Brain pericyte (primary cell): ENCODE data around the gene BBS4.
"Not testable (repeated sequence)": the region's sequence is repeated elsewhere in the genome, so short reads cannot be mapped to it uniquely, and the experiment has no call there.

Source experiments
- DNase-seq: peaks from one replicate; pipeline ENCODE4 v3.0.0-alpha.2; 2012; ENCODE audit warnings: low read depth, low spot score

Gene BBS4

GRCh38 chr15:72700076-72700475, 14.1 kb downstream of the BBS4 start:
- no peak for DNase-seq

GRCh38 chr15:72706266-72706665, 20.3 kb downstream of the BBS4 start:
- no peak for DNase-seq

GRCh38 chr15:72708551-72709303, 22.7 kb downstream of the BBS4 start:
- DNase-seq = not testable (repeated sequence)

- DNase-seq = peak; percentile 15
Measured at GRCh38 chr15:72722071-72722696, 36.2 kb downstream of the BBS4 start.

GRCh38 chr15:72724028-72724427, 38.0 kb downstream of the BBS4 start:
- no peak for DNase-seq

- DNase-seq = no peak
Measured at GRCh38 chr15:72725446-72725845, 39.4 kb downstream of the BBS4 start.

GRCh38 chr15:72725851-72726250, 39.8 kb downstream of the BBS4 start:
- DNase-seq = not testable (repeated sequence)

GRCh38 chr15:72727154-72727553, 41.1 kb downstream of the BBS4 start:
- no peak for DNase-seq

- not testable (repeated sequence) for DNase-seq
Measured at GRCh38 chr15:72728249-72728648, 42.2 kb downstream of the BBS4 start.

GRCh38 chr15:72728821-72729220, 42.8 kb downstream of the BBS4 start:
- no peak for DNase-seq

- no peak for DNase-seq
Measured at GRCh38 chr15:72732086-72732485, 46.1 kb downstream of the BBS4 start.

- DNase-seq = no peak
Measured at GRCh38 chr15:72732516-72732915, 46.5 kb downstream of the BBS4 start.

- no peak for DNase-seq
Measured at GRCh38 chr15:72733941-72734738, 48.1 kb downstream of the BBS4 start.

GRCh38 chr15:72735111-72735510, 49.1 kb downstream of the BBS4 start:
- no peak for DNase-seq

GRCh38 chr15:72737061-72737460, 51.1 kb downstream of the BBS4 start:
- DNase-seq = no peak

GRCh38 chr15:72737723-72738122, 51.7 kb downstream of the BBS4 start:
- DNase-seq = no peak

GRCh38 chr15:72740219-72740618, 54.2 kb downstream of the BBS4 start:
- DNase-seq = no peak

- no peak for DNase-seq
Measured at GRCh38 chr15:72749700-72750099, 63.7 kb downstream of the BBS4 start.

GRCh38 chr15:72751751-72752455, 65.9 kb downstream of the BBS4 start:
- DNase-seq = no peak

- DNase-seq = no peak
Measured at GRCh38 chr15:72754096-72754495, 68.1 kb downstream of the BBS4 start.

- peak; percentile 30 for DNase-seq
Measured at GRCh38 chr15:72758182-72758581, 72.2 kb downstream of the BBS4 start.
